HepG2 (cell line): ENCODE measurements around the gene FTSJ1. TPM values are rescaled to one million over a fixed set of nuclear protein-coding genes. Genes with fewer than 3 reads are reported as not detected.

Source experiments
- ATAC-seq: fragments of 200-7000 bp; cut with Tn5 transposase; 3 replicates; pipeline ENCODE4 v1.9.1; 2020; ENCODE audit warnings: mild to moderate bottlenecking, moderate library complexity
- BruUV-seq: library from RNA; stranded (reverse); fragments of 400-500 nt; replicated peaks from 2 replicates; lab custom pipeline; 2021; lab: Mats Ljungman, UMichigan
- CTCF ChIA-PET: fragments of 300-600 bp; formaldehyde crosslinking; extraction: SDS; loops from one replicate; lab custom pipeline; 2021; ENCODE audit warnings: low total read pairs, inconsistent platforms, low intra/inter-chr PET ratio; lab: Yijun Ruan, JAX
- POLR2A ChIA-PET: fragments of 350-600 bp; sonication (Branson Sonifier 250); formaldehyde crosslinking; loops from one replicate; lab custom pipeline; 2020; ENCODE audit warnings: antibody characterized with exemption, inconsistent platforms; lab: Yijun Ruan, JAX
- DNase-seq: peaks from one replicate; pipeline ENCODE4 v3.0.0-alpha.2; 2015; ENCODE audit warnings: low spot score
- FAIRE-seq: peaks from 3 replicates; lab custom pipeline; 2011; peaks lifted over from hg19 to GRCh38; lab: Jason Lieb, UNC
- H2AFZ ChIP-seq: one replicate; pipeline ENCODE4 v1.6.1; 2011; ENCODE audit warnings: low read length, inconsistent platforms
- H3K27ac ChIP-seq: fragments of 300-600 bp; 3 replicates; pipeline ENCODE4 v1.8.0; 2011; ENCODE audit warnings: mixed run types, mild to moderate bottlenecking, mixed read lengths, low read length, inconsistent platforms; ENCODE audit not compliant: insufficient read depth; ENCODE audit errors: extremely low read length
- H3K27me3 ChIP-seq, 2 experiments: fragments of 200-600 bp in 1 of 2; 2 replicates in 1 of 2; 3 replicates in 1 of 2; pipeline versions ENCODE4 v1.6.0 to v1.8.0; 2011; ENCODE audit warnings: low read length in 2 of 2, mild to moderate bottlenecking in 2 of 2, moderate library complexity in 2 of 2, inconsistent platforms in 1 of 2; ENCODE audit not compliant: insufficient read depth in 2 of 2, control insufficient read depth in 1 of 2
- H3K36me3 ChIP-seq, 2 experiments: fragments of 200-600 bp in 1 of 2; replicated peaks in 1 of 2; 2 replicates in 1 of 2; 3 replicates in 1 of 2; pipeline versions ENCODE4 v1.5.1 to v1.8.0; 2011; ENCODE audit warnings: low read length in 2 of 2, inconsistent platforms in 1 of 2; ENCODE audit not compliant: insufficient read depth in 2 of 2, control insufficient read depth in 1 of 2
- H3K4me1 ChIP-seq: 2 replicates; pipeline ENCODE4 v1.5.1; 2012; ENCODE audit warnings: low read length, inconsistent platforms; ENCODE audit not compliant: insufficient read depth
- H3K4me2 ChIP-seq: 2 replicates; pipeline ENCODE4 v1.6.0; 2011; ENCODE audit warnings: low read depth, low read length, inconsistent platforms
- H3K4me3 ChIP-seq, 3 experiments: fragments of 200-600 bp in 1 of 3; sonication (generic), shearing (Covaris generic) in 1 of 3; replicated peaks in 1 of 3; 2 replicates each; pipeline ENCODE4 v1.5.1; 2011 to 2016; ENCODE audit warnings: low read length in 3 of 3, inconsistent platforms in 2 of 3, low read depth in 2 of 3, mild to moderate bottlenecking in 2 of 3, control low read depth in 1 of 3, mixed read lengths in 1 of 3; ENCODE audit not compliant: insufficient read depth in 1 of 3
- H3K79me2 ChIP-seq: one replicate; pipeline ENCODE4 v1.6.1; 2011; ENCODE audit warnings: low read length, inconsistent platforms; ENCODE audit not compliant: insufficient read depth
- H3K9ac ChIP-seq: 2 replicates; pipeline ENCODE4 v1.6.0; 2011; ENCODE audit warnings: mild to moderate bottlenecking, low read depth, low read length, inconsistent platforms; ENCODE audit not compliant: insufficient read depth
- H3K9me3 ChIP-seq: 2 replicates; pipeline ENCODE4 v1.5.1; 2012; ENCODE audit warnings: mild to moderate bottlenecking, low read length
- H4K20me1 ChIP-seq: 2 replicates; pipeline ENCODE4 v1.6.0; 2011; ENCODE audit warnings: inconsistent platforms, mild to moderate bottlenecking, low read length, moderate library complexity; ENCODE audit not compliant: insufficient read depth
- BRD4 ChIP-seq: sonication (generic); formaldehyde crosslinking; IDR thresholded peaks from 2 replicates; pipeline ENCODE4 v1.4.0; 2020; ENCODE audit warnings: missing genetic modification reagents
- CREB1 ChIP-seq, 2 experiments: fragments of 450-650 bp in 1 of 2; IDR thresholded peaks; 2 replicates each; pipeline ENCODE4 v1.6.1; 2016 to 2017; ENCODE audit warnings: control low read depth in 1 of 2, mild to moderate bottlenecking in 1 of 2, missing compliant biosample characterization in 1 of 2, missing genetic modification characterization in 1 of 2
- RBAK ChIP-seq: sonication (generic); formaldehyde crosslinking; IDR thresholded peaks from 2 replicates; pipeline ENCODE4 v1.5.1; 2020; ENCODE audit warnings: mild to moderate bottlenecking, missing genetic modification reagents
- SRSF1 ChIP-seq: fragments of 200-400 bp; formaldehyde crosslinking; optimal IDR thresholded peaks from 2 replicates; pipeline ENCODE3; 2017; ENCODE audit warnings: mild to moderate bottlenecking, low read depth, low read length, moderate library complexity
- ZMYM2 ChIP-seq: sonication (generic); formaldehyde crosslinking; IDR thresholded peaks from 2 replicates; pipeline ENCODE4 v1.8.0; 2022; ENCODE audit warnings: mild to moderate bottlenecking, missing genetic modification reagents
- ZNF292 ChIP-seq: sonication (generic); formaldehyde crosslinking; IDR thresholded peaks from 2 replicates; pipeline ENCODE4 v1.8.1; 2022; ENCODE audit warnings: mild to moderate bottlenecking, low read depth, missing genetic modification reagents, borderline replicate concordance
- ZNF451 ChIP-seq: sonication (generic); formaldehyde crosslinking; IDR thresholded peaks from 2 replicates; pipeline ENCODE4 v1.5.0; 2020; ENCODE audit warnings: mild to moderate bottlenecking, missing genetic modification reagents
- ZNF567 ChIP-seq: sonication (generic); formaldehyde crosslinking; IDR thresholded peaks from 2 replicates; pipeline ENCODE4 v1.8.1; 2023; ENCODE audit warnings: mild to moderate bottlenecking, missing genetic modification reagents, borderline replicate concordance
- ZNF598 ChIP-seq: sonication (generic); formaldehyde crosslinking; IDR thresholded peaks from 2 replicates; pipeline ENCODE4 v1.5.1; 2020; ENCODE audit warnings: mild to moderate bottlenecking, missing genetic modification reagents, borderline replicate concordance
- ZNF644 ChIP-seq: IDR thresholded peaks from 2 replicates; pipeline ENCODE4 v1.6.1; 2016; ENCODE audit warnings: low read depth
- ZNF724P ChIP-seq: sonication (generic); formaldehyde crosslinking; IDR thresholded peaks from 2 replicates; pipeline ENCODE4 v1.8.0; 2022; ENCODE audit warnings: missing genetic modification reagents, borderline replicate concordance
- WGBS: methylation state at CpG from one replicate; pipeline ENCODE4 v1.1.6; 2017; ENCODE audit warnings: low lambda C conversion rate; 5-methylcytosine and 5-hydroxymethylcytosine counted together
- in situ Hi-C: cut with HindIII; loops from 2 replicates; pipeline ENCODE4 v1.10.0; 2017; ENCODE audit warnings: low pct_unique_long_range_greater_than_20kb; ENCODE audit not compliant: extremely low pct_ligation_motif_present
- intact Hi-C: fragments of 100-400 bp; cut with micrococcal nuclease; formaldehyde crosslinking; loops from one replicate; pipeline ENCODE4 v1.10.0; 2022; ENCODE audit not compliant: unreplicated experiment
- polyA plus RNA-seq, 8 experiments: library from polyadenylated mRNA; depleted of rRNA in 3 of 8; stranded (reverse) in 7 of 8; unstranded in 1 of 8; fragments of >200 nt; fragmentation: Illumina TruSeq in 4 of 8; extraction: Trizol in 4 of 8; gene quantifications; 2 replicates each; pipeline versions ENCODE4 v1.2.1 to v1.2.3, GENCODE V29; 2011 to 2016; ENCODE audit warnings: low read depth in 4 of 8, missing spikeins in 1 of 8, mixed read lengths in 1 of 8; ENCODE audit not compliant: insufficient read depth in 1 of 8
- total RNA-seq, 5 experiments: library from RNA; depleted of rRNA; stranded (reverse); fragments of >200 nt; fragmentation: Illumina TruSeq; extraction: Trizol; gene quantifications; 2 replicates each; pipeline ENCODE4 v1.2.3, GENCODE V29; 2016; ENCODE audit warnings: low read depth in 1 of 5
- TF ChIP-seq, protein P1 (sequence below): sonication (generic); formaldehyde crosslinking; IDR thresholded peaks from 2 replicates; pipeline ENCODE4 v1.8.1; 2023; ENCODE audit warnings: mild to moderate bottlenecking, inconsistent platforms, moderate library complexity, missing genetic modification reagents, borderline replicate concordance
- TF ChIP-seq, protein P2 (sequence below): sonication (generic); formaldehyde crosslinking; IDR thresholded peaks from 2 replicates; pipeline ENCODE4 v1.8.0; 2022; ENCODE audit warnings: missing genetic modification reagents, mild to moderate bottlenecking, borderline replicate concordance
- TF ChIP-seq, protein P3 (sequence below): fragments of 450-650 bp; IDR thresholded peaks from 2 replicates; pipeline ENCODE4 v1.6.1; 2017

Gene FTSJ1
- total and polyA plus RNA-seq, 2 of the 13 experiments (the other 11 are each of a cell fraction or from before 2014, with no cell fraction given): 30.3 to 37.9 TPM

DNA sequence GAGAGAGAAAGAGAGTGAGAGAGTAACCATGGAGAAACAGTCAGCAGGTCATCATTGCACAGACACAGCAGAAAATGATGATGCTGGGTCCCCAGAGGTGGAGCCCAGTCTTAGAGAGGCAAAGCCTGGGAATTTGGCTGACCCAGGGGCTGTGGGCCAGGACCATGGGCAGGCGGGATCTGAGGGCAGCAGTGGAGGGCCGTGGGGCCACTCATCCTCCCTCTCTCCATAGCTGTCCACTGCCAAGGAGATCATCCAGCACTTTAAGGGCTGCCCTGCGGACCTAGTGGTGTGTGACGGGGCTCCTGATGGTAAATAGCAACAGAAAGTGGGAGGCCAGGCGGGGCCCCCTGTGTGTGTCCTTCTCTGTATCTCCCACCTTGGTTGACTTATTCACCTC lies 2.8 kb downstream of the FTSJ1 start (continued):
- no peak for TF ChIP-seq SRSF1

DNA sequence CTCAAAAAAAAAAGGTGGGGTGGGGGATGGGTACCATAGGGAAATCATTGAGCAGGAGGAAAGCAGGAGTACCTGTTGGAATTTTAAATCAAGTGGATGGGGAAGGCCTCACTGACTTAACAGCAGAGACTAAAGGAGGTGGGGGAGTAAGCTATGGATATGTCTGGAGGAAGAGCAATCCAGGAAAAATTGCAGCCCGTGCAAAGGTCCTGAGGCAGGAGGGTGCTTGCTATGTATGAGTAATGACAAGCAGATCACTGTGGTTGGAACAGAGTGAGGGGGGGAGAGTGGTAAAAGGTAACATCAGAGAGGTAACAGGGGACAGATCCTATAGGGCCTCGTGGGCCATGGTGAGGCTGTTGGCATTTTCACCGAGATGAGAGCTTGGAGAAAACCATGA lies 4.1 kb downstream of the FTSJ1 start:
- Histone ChIP-seq H3K9ac (no peak overlapping the region), H3K27ac (no peak overlapping the region), H2AFZ (no peak overlapping the region), H3K27me3 (no peaks in the 10 kb centered on the region; a peak in 1 of 5 replicates), H3K36me3 (peaks cover 8 to 10% of the 10 kb centered on the region in 2 experiments; a peak in 3 of 5 replicates), H4K20me1 (no peaks in the 10 kb centered on the region), H3K9me3 (no peaks in the 10 kb centered on the region), H3K4me2 (no peak overlapping the region), H3K4me1 (peaks cover 11% of the 10 kb centered on the region; the same call in 1 of the 2 replicates), H3K79me2 (peaks cover 19% of the 10 kb centered on the region), H3K4me3 (no peak overlapping the region)
- 97% methylated on average over 3 of the region's 3 CpGs for WGBS
- ChIA-PET CTCF (no interaction called here), POLR2A (no interaction called here)
- DNase-seq: no peak
- intact Hi-C loops: no loop called here
- TF ChIP-seq ZNF292: no peak
- no peak for TF ChIP-seq BRD4
- TF ChIP-seq ZNF644 (CRISPR knock-in tag): no peak
- no peak for TF ChIP-seq ZNF598
- TF ChIP-seq ZNF567 (CRISPR knock-in tag): no peak
- TF ChIP-seq CREB1 (IDR thresholded peaks at IDR 0.05): no peak
- TF ChIP-seq CREB1 (CRISPR knock-in tag; IDR thresholded peaks at IDR 0.05): no peak
- no TSS peak for BruUV-seq
- in situ Hi-C loops: no loop called here
- ATAC-seq: no peak
- FAIRE-seq: no peak

DNA sequence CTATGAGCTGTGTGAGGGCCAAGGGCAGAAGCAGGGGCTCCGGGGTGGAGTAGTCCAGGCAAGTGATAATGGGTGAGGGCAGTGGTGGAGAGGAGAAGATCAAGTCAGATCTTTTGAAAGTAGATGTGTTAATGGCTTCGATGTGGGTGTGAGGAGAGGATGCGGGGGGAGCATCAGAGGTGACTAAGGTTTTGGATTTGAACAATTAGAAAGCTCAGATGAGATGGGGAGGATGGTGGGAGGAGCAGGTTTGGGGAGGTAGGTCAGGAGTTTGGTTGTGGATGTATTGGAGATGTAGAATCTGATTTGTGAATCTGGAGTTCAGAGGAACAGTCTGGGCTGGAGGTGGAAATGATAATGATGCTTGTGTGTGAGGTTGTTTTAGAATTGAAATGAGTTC lies 4.6 kb downstream of the FTSJ1 start:
- no peak overlapping the region for H2AFZ ChIP-seq
- no peaks in the 10 kb centered on the region; a peak in 1 of 5 replicates for H3K27me3 ChIP-seq
- DNase-seq (no peak), FAIRE-seq (no peak), ATAC-seq (no peak)
- intact Hi-C loops (no loop called here), in situ Hi-C loops (no loop called here)
- H4K20me1 ChIP-seq: no peaks in the 10 kb centered on the region
- no peak overlapping the region for H3K4me3 ChIP-seq
- no TSS peak for BruUV-seq
- H3K36me3 ChIP-seq: peaks cover 8 to 10% of the 10 kb centered on the region in 2 experiments; a peak in 3 of 5 replicates
- CTCF ChIA-PET: no interaction called here
- H3K4me2 ChIP-seq: no peak overlapping the region
- H3K9me3 ChIP-seq: no peaks in the 10 kb centered on the region
- 98% methylated on average over 3 of the region's 3 CpGs for WGBS
- H3K4me1 ChIP-seq: 0 out of 2 replicates have a peak, but pooled peaks cover 11% of the 10 kb centered on the region
- POLR2A ChIA-PET: no interaction called here
- H3K79me2 ChIP-seq: peaks cover 19% of the 10 kb centered on the region
- H3K9ac ChIP-seq: no peak overlapping the region
- H3K27ac ChIP-seq: no peak overlapping the region
- TF ChIP-seq, protein P1, sequence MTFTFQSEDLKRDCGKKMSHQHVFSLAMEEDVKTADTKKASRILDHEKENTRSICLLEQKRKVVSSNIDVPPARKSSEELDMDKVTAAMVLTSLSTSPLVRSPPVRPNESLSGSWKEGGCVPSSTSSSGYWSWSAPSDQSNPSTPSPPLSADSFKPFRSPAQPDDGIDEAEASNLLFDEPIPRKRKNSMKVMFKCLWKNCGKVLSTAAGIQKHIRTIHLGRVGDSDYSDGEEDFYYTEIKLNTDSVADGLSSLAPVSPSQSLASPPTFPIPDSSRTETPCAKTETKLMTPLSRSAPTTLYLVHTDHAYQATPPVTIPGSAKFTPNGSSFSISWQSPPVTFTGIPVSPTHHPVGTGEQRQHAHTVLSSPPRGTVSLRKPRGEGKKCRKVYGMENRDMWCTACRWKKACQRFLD (CRISPR knock-in tag): no peak
- TF ChIP-seq ZNF724P (CRISPR knock-in tag): no peak
- TF ChIP-seq, protein P2, sequence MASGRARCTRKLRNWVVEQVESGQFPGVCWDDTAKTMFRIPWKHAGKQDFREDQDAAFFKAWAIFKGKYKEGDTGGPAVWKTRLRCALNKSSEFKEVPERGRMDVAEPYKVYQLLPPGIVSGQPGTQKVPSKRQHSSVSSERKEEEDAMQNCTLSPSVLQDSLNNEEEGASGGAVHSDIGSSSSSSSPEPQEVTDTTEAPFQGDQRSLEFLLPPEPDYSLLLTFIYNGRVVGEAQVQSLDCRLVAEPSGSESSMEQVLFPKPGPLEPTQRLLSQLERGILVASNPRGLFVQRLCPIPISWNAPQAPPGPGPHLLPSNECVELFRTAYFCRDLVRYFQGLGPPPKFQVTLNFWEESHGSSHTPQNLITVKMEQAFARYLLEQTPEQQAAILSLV (CRISPR knock-in tag): no peak
- TF ChIP-seq, protein P3, sequence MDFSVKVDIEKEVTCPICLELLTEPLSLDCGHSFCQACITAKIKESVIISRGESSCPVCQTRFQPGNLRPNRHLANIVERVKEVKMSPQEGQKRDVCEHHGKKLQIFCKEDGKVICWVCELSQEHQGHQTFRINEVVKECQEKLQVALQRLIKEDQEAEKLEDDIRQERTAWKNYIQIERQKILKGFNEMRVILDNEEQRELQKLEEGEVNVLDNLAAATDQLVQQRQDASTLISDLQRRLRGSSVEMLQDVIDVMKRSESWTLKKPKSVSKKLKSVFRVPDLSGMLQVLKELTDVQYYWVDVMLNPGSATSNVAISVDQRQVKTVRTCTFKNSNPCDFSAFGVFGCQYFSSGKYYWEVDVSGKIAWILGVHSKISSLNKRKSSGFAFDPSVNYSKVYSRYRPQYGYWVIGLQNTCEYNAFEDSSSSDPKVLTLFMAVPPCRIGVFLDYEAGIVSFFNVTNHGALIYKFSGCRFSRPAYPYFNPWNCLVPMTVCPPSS: no peak
- no peak for TF ChIP-seq ZNF451 (CRISPR knock-in tag)
- no peak for TF ChIP-seq ZMYM2 (CRISPR knock-in tag)
- no peak for TF ChIP-seq RBAK
